Choroid plexus epithelial cell (primary cell): ENCODE measurements around the gene SCGB1C1.
"Not testable (repeated sequence)": the region's sequence is repeated elsewhere in the genome, so short reads cannot be mapped to it uniquely, and the experiment has no call there.

Experiments
- DNase-seq: peaks from one replicate; pipeline ENCODE4 v3.0.0-alpha.2; 2010; ENCODE audit warnings: low read depth
- H3K4me3 ChIP-seq: 2 replicates; pipeline ENCODE4 v1.5.1; 2011; ENCODE audit warnings: low read depth, mild to moderate bottlenecking, control low read depth, low read length, moderate library complexity
- TF ChIP-seq, protein P1 (sequence below): conservative IDR thresholded peaks from 2 replicates; pipeline ENCODE4 v1.5.1; 2011; ENCODE audit warnings: low read depth, mild to moderate bottlenecking, control low read depth, inconsistent platforms, low read length, moderate library complexity

Gene SCGB1C1

DNA sequence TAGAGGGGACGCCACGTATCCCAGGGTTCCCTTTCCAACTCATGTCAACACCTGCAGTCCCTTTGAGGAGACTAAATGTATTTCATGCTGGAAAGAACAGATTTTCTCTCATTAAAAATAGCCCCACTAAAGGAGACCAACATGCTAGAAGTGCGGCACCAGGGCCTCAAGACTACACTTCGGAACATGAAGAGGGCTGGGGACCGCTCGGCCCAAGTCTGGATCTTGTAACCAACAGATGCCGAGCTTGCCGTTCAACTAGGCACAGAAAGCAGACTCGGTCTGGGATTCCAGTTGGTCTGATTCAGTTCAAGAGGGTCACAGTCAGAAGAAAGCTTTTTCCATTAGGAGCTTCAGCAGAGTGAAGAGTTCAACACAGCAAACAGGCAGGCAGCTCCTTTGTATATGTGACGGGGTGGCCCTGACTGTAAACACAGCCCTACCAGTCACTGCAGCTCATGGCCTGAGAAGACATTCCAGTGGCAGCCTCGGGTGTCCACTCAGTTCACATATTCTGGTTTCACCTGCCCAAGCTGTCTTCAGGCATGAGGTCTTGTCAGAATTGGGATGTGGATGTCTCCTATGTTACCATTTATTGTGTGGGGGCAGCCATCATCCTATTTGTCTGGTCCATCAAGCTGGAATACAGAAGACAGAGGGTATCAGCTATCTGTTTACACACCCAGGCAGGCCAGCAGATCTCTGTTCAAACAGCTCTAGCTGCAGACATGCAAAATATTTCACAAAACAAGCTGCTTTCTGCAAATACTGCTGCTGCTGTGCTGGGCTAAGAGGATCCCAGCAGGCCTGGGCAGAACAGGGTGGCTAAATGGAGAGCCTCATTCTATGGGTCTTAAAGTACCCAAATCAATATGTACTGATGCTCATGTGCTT lies 23.4 kb downstream of the SCGB1C1 start:
- TF ChIP-seq, protein P1, sequence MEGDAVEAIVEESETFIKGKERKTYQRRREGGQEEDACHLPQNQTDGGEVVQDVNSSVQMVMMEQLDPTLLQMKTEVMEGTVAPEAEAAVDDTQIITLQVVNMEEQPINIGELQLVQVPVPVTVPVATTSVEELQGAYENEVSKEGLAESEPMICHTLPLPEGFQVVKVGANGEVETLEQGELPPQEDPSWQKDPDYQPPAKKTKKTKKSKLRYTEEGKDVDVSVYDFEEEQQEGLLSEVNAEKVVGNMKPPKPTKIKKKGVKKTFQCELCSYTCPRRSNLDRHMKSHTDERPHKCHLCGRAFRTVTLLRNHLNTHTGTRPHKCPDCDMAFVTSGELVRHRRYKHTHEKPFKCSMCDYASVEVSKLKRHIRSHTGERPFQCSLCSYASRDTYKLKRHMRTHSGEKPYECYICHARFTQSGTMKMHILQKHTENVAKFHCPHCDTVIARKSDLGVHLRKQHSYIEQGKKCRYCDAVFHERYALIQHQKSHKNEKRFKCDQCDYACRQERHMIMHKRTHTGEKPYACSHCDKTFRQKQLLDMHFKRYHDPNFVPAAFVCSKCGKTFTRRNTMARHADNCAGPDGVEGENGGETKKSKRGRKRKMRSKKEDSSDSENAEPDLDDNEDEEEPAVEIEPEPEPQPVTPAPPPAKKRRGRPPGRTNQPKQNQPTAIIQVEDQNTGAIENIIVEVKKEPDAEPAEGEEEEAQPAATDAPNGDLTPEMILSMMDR = no peak
- H3K4me3 ChIP-seq = no peak overlapping the region
- DNase-seq = no peak

DNA sequence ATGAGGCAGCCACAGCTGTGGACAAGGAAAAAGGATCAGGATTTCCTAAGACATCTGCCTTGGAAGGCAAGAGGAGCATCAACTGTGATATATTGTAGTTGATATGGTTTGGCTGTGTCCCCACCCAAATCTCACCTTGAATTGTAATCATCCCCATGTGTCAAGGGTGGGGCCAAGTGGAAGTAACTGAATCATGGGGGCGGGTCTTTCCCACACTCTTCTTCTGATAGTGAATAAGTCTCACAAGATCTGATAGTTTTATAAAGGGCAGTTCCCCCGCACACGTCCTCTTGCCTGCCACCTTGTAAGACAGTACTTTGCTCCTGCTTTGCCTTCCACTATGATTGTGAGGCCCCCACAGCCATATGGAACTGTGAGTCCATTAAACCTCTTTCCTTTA lies 24.8 kb downstream of the SCGB1C1 start:
- H3K4me3 ChIP-seq = no peak overlapping the region
- DNase-seq = no peak
- TF ChIP-seq, protein P1 = no peak

DNA sequence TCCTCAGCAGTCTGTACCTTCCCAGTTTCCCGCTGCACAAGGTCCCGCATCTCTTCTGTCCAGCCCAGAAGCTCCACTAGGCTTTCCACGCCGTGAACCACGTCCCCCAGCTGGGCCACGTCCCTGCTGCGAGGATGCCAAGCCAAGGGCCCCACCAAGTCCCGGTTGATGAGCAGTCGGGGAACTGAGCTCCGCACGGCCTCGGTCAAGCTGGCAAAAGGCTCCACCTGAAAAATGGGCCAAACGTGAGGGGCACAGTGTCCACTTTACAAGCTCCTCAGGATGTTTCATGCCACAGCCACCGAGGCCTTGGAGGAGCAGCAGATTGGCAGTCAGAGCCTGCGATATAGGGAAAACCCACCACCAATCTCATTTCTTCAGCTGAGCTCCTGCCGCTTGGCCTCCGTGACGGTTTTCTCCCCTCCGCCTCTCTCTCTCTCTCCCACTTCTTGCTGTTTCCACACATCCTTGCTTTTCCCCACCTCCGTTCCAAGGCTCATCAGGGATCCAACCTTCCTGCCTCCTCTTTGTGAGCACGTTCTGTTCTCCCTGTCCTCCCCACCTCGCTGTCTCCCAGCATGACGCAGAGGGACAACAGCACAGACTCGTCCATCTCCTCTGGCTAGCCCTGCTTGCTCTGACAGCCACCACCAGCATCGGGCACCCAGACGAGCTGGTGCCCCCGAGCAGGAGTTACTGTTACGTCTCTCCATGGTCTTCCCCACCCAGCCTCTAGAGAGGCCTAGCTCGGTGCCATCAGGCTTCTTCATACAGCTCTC lies 26.1 kb downstream of the SCGB1C1 start:
- no peak overlapping the region for H3K4me3 ChIP-seq
- TF ChIP-seq, protein P1 = no peak
- DNase-seq = no peak

DNA sequence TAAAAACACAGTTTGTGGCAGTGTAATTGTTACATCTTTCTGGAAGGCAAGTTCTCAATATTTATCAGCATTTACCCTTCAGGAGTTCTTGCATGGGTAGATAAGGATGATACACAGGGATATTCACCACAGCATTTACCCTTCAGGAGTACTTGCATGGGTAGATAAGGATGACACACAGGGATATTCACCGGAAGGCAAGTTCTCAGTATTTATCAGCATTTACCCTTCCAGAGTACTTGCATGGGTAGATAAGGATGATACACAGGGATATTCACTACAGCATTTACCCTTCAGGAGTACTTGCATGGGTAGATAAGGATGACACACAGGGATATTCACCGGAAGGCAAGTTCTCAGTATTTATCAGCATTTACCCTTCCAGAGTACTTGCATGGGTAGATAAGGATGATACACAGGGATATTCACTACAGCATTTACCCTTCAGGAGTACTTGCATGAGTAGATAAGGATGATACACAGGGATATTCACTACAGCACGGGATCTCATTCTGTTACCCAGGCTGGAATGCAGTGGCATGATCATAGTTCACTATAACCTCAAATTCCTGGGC lies 27.9 kb downstream of the SCGB1C1 start:
- not testable (repeated sequence) for DNase-seq, H3K4me3 ChIP-seq

DNA sequence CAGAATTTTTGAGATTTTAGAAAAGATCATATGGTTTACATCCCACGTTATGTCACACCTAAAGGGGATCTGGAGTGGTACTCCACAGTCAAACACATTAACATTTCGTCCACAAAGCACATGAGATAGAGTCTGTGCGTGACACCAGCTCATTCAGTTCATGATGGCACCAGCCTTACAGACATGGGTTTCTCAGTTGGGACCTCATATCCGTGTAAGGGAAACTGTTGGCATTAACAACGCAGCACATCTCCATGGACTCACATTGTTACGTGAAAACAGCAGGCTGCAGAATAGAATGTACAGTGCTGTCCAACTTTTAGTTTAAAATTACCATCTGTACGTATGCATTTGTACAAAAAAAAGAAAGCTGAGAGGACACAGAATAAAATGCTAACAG lies 28.7 kb downstream of the SCGB1C1 start:
- no peak for DNase-seq
- TF ChIP-seq, protein P1 = no peak
- H3K4me3 ChIP-seq = no peak overlapping the region

DNA sequence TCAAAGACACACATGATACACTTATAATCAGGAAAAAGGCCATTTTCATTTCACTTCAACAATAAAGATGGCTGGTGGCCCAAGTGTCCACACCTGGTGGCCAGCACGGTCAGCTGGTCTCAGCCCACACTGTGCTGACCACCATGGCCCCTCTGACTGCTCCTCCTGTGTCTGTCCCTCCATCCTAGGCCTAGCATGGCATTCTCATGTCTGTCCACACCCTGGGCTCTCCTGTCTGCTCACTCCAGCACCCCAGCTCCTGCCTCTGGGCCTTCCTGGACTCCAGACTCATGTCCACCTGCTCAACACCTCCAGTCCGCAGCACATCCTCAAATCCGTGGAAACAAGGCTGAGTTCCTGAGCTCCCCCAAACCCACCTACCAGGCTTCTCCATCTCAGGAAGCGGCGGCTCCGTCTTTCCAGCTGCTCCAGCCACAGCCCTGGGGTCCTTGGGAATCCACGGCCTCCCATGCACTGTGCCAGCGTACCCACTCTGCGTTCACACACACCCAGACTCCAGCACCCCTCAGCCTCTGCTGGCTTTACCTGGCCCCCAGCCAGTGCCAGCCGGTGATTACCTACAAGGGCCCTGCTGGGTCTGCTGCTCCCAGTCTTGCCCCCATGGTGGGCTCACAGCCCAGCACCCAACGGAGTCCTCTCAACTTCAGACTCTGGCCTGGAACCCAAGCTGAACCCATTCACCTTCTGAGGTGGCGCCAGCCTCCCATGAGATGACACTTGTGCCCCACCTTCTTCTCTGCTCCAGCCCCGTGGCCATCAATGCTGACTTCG lies 29.3 kb downstream of the SCGB1C1 start:
- DNase-seq = no peak
- H3K4me3 ChIP-seq = no peak overlapping the region
- TF ChIP-seq, protein P1 = no peak
